WTC11 (cell line): Measurements from ENCODE around the gene CCL13. TPM values are rescaled to one million over a fixed set of nuclear protein-coding genes. Genes with fewer than 3 reads are reported as not detected.

Experiments used
- ATAC-seq: fragments of 200-7000 bp; cut with Tn5 transposase; 2 replicates; pipeline ENCODE4 v1.10.0; 2021; ENCODE audit warnings: mild to moderate bottlenecking, moderate library complexity
- CTCF ChIA-PET: fragments of 300-600 bp; sonication (Branson Sonifier 250); formaldehyde crosslinking; loops from one replicate; lab custom pipeline; 2021; ENCODE audit warnings: antibody characterized with exemption; lab: Charles Lee
- POLR2A ChIA-PET: fragments of 350-600 bp; sonication (Branson Sonifier 250); formaldehyde crosslinking; loops from one replicate; lab custom pipeline; 2021; ENCODE audit warnings: antibody characterized with exemption; lab: Charles Lee
- DNase-seq: peaks from one replicate; pipeline ENCODE4 v3.0.0; 2021; ENCODE audit warnings: low spot score
- H3K27ac Mint-ChIP-seq: 2 replicates; pipeline ENCODE4 v1.8.0; 2021; ENCODE audit warnings: mixed read lengths
- H3K27me3 Mint-ChIP-seq: 2 replicates; pipeline ENCODE4 v1.8.0; 2021; ENCODE audit warnings: low read depth, mild to moderate bottlenecking, moderate library complexity, mixed read lengths
- H3K36me3 Mint-ChIP-seq: 2 replicates; pipeline ENCODE4 v1.8.0; 2021; ENCODE audit warnings: mixed read lengths
- H3K4me1 Mint-ChIP-seq: 2 replicates; pipeline ENCODE4 v1.8.0; 2022; ENCODE audit warnings: mixed read lengths
- H3K4me3 Mint-ChIP-seq: 2 replicates; pipeline ENCODE4 v1.8.0; 2021; ENCODE audit warnings: mild to moderate bottlenecking, moderate library complexity, mixed read lengths
- H3K9me3 Mint-ChIP-seq: 2 replicates; pipeline ENCODE4 v1.8.0; 2021; ENCODE audit warnings: mixed read lengths
- AFF4 ChIP-seq: sonication (generic); formaldehyde crosslinking; IDR thresholded peaks from 2 replicates; pipeline ENCODE4 v1.8.1; 2023; ENCODE audit warnings: mild to moderate bottlenecking, missing genetic modification reagents, borderline replicate concordance
- ATF1 ChIP-seq: sonication (generic); formaldehyde crosslinking; IDR thresholded peaks from 2 replicates; pipeline ENCODE4 v1.8.1; 2023; ENCODE audit warnings: mild to moderate bottlenecking, moderate library complexity, missing genetic modification reagents
- ATF3 ChIP-seq: sonication (generic); formaldehyde crosslinking; conservative IDR thresholded peaks from 2 replicates; pipeline ENCODE4 v1.8.1; 2022; ENCODE audit warnings: mild to moderate bottlenecking, missing genetic modification reagents
- CREM ChIP-seq: sonication (generic); formaldehyde crosslinking; IDR thresholded peaks from 2 replicates; pipeline ENCODE4 v1.8.1; 2022; ENCODE audit warnings: mild to moderate bottlenecking, missing genetic modification reagents, moderate library complexity
- ETV6 ChIP-seq: sonication (generic); formaldehyde crosslinking; IDR thresholded peaks from 2 replicates; pipeline ENCODE4 v1.8.1; 2022; ENCODE audit warnings: mild to moderate bottlenecking, missing genetic modification reagents
- FOXK1 ChIP-seq: sonication (generic); formaldehyde crosslinking; IDR thresholded peaks from 2 replicates; pipeline ENCODE4 v1.8.0; 2022; ENCODE audit warnings: mild to moderate bottlenecking, moderate library complexity, missing genetic modification reagents
- GTF2I ChIP-seq: fragments of 250-450 bp; sonication (Bioruptor Pico); conservative IDR thresholded peaks from 2 replicates; pipeline ENCODE4 v1.4.0; 2021; ENCODE audit warnings: mild to moderate bottlenecking
- IRF1 ChIP-seq: sonication (generic); formaldehyde crosslinking; IDR thresholded peaks from 2 replicates; pipeline ENCODE4 v1.8.0; 2023; ENCODE audit warnings: missing genetic modification reagents
- JAZF1 ChIP-seq: fragments of 250-450 bp; sonication (Bioruptor Pico); IDR thresholded peaks from 2 replicates; pipeline ENCODE4 v1.9.0; 2021; ENCODE audit warnings: moderate library complexity, mild to moderate bottlenecking, inconsistent platforms
- JUN ChIP-seq: sonication (generic); formaldehyde crosslinking; IDR thresholded peaks from 2 replicates; pipeline ENCODE4 v1.8.0; 2023; ENCODE audit warnings: mild to moderate bottlenecking, missing genetic modification reagents
- KAT7 ChIP-seq: sonication (generic); formaldehyde crosslinking; IDR thresholded peaks from 2 replicates; pipeline ENCODE4 v1.8.1; 2023; ENCODE audit warnings: missing genetic modification reagents, mild to moderate bottlenecking, borderline replicate concordance
- MAX ChIP-seq: sonication (generic); formaldehyde crosslinking; IDR thresholded peaks from 2 replicates; pipeline ENCODE4 v1.8.0; 2022; ENCODE audit warnings: mild to moderate bottlenecking, missing genetic modification reagents
- MLX ChIP-seq: sonication (generic); formaldehyde crosslinking; IDR thresholded peaks from 2 replicates; pipeline ENCODE4 v1.8.1; 2023; ENCODE audit warnings: mild to moderate bottlenecking, missing genetic modification reagents, moderate library complexity
- PRRX2 ChIP-seq: fragments of 250-450 bp; sonication (Bioruptor Pico); IDR thresholded peaks from 2 replicates; pipeline ENCODE4 v1.8.0; 2021; ENCODE audit warnings: mild to moderate bottlenecking
- RELA ChIP-seq: sonication (generic); formaldehyde crosslinking; IDR thresholded peaks from 2 replicates; pipeline ENCODE4 v1.8.1; 2022; ENCODE audit warnings: missing genetic modification reagents, mild to moderate bottlenecking, borderline replicate concordance
- TCF7 ChIP-seq: sonication (generic); formaldehyde crosslinking; IDR thresholded peaks from 2 replicates; pipeline ENCODE4 v1.8.0; 2022; ENCODE audit warnings: mild to moderate bottlenecking, low read depth, missing genetic modification reagents, moderate library complexity
- TEAD4 ChIP-seq: sonication (generic); formaldehyde crosslinking; IDR thresholded peaks from 2 replicates; pipeline ENCODE4 v1.8.0; 2022; ENCODE audit warnings: mild to moderate bottlenecking, missing genetic modification reagents
- USF1 ChIP-seq: sonication (generic); formaldehyde crosslinking; IDR thresholded peaks from 2 replicates; pipeline ENCODE4 v1.8.0; 2022; ENCODE audit warnings: mild to moderate bottlenecking, missing genetic modification reagents
- ZNF219 ChIP-seq: sonication (generic); formaldehyde crosslinking; IDR thresholded peaks from 2 replicates; pipeline ENCODE4 v1.8.0; 2023; ENCODE audit warnings: missing genetic modification reagents, mild to moderate bottlenecking, borderline replicate concordance
- ZNF423 ChIP-seq: fragments of 250-450 bp; sonication (Bioruptor Pico); IDR thresholded peaks from 2 replicates; pipeline ENCODE4 v2.1.2; 2022; ENCODE audit warnings: mild to moderate bottlenecking, moderate library complexity
- ZNF671 ChIP-seq: fragments of 250-450 bp; sonication (Bioruptor Pico); IDR thresholded peaks from 2 replicates; pipeline ENCODE4 v1.8.0; 2021; ENCODE audit warnings: mild to moderate bottlenecking
- total RNA-seq: library from RNA; stranded (reverse); gene quantifications from 3 replicates; pipeline ENCODE4 v1.2.3, GENCODE V29; 2021

The CCL13 gene
- total RNA-seq, 1 experiment from 2014 or later = not detected

- TF ChIP-seq JAZF1 (CRISPR knock-in tag) = no peak
- no peak for TF ChIP-seq IRF1
- TF ChIP-seq JUN (CRISPR knock-in tag) = no peak
- no peak for TF ChIP-seq CREM (CRISPR knock-in tag)
Measured at GRCh38 chr17:34384271-34384670, 28.0 kb downstream of the CCL13 start (continued).

GRCh38 chr17:34384822-34385605, 28.7 kb downstream of the CCL13 start:
- Mint-ChIP-seq H3K4me3 (no peak overlapping the region), H3K4me1 (no peaks in the 10 kb centered on the region), H3K9me3 (no peaks in the 10 kb centered on the region), H3K27ac (no peak overlapping the region), H3K36me3 (no peaks in the 10 kb centered on the region), H3K27me3 (peaks cover 18% of the 10 kb centered on the region)
- CTCF ChIA-PET = interaction anchor here (0.9 to 8.0 kb wide), 3 partner anchors 23 to 214 kb away, joined by 3 to 45 read pairs (median 4); partner anchors contain the start of gene CCL1
- POLR2A ChIA-PET = no interaction called here
- no peak for TF ChIP-seq ATF1 (CRISPR knock-in tag)
- no peak for TF ChIP-seq ETV6 (CRISPR knock-in tag)
- no peak for TF ChIP-seq ATF3
- no peak for TF ChIP-seq FOXK1 (CRISPR knock-in tag)
- no peak for TF ChIP-seq AFF4 (CRISPR knock-in tag)
- TF ChIP-seq ZNF423 (CRISPR knock-in tag) = no peak
- TF ChIP-seq TCF7 (CRISPR knock-in tag) = no peak
- TF ChIP-seq USF1 (CRISPR knock-in tag) = no peak
- TF ChIP-seq CREM (CRISPR knock-in tag) = no peak
- no peak for TF ChIP-seq TEAD4 (CRISPR knock-in tag)
- no peak for TF ChIP-seq MLX (CRISPR knock-in tag)
- TF ChIP-seq KAT7 (CRISPR knock-in tag) = no peak
- TF ChIP-seq PRRX2 (CRISPR knock-in tag) = no peak
- DNase-seq = no peak
- no peak for ATAC-seq

GRCh38 chr17:34386343-34386696, 30.0 kb downstream of the CCL13 start:
- no peaks in the 10 kb centered on the region for H3K4me1 Mint-ChIP-seq
- no peak for ATAC-seq
- POLR2A ChIA-PET = no interaction called here
- no peak overlapping the region for H3K4me3 Mint-ChIP-seq
- no peak overlapping the region for H3K27ac Mint-ChIP-seq
- H3K27me3 Mint-ChIP-seq = peaks cover 21% of the 10 kb centered on the region
- no peak for DNase-seq
- CTCF ChIA-PET = interaction anchor here (8.0 kb wide), 1 partner anchor 24 kb away, joined by 45 read pairs; the partner anchor contains the start of gene CCL1
- TF ChIP-seq RELA (CRISPR knock-in tag) (no peak), GTF2I (no peak), MAX (CRISPR knock-in tag) (no peak), ZNF219 (CRISPR knock-in tag) (no peak), ZNF671 (CRISPR knock-in tag) (no peak)
- no peaks in the 10 kb centered on the region for H3K36me3 Mint-ChIP-seq
- no peaks in the 10 kb centered on the region for H3K9me3 Mint-ChIP-seq
